Measurements from ENCODE around the gene SAA1. TPM values are rescaled to one million over a fixed set of nuclear protein-coding genes. Genes with fewer than 3 reads are reported as not detected.
"Not testable (repeated sequence)": the region's sequence is repeated elsewhere in the genome, so short reads cannot be mapped to it uniquely, and the experiment has no call there.

Gene SAA1
- total and polyA plus RNA-seq, 9 of the 15 experiments (the other 6 are each of a cell fraction or from before 2014, with no cell fraction given), result 6.3 TPM; not detected in 8

- in situ Hi-C loops (cut with MboI) (loop anchor here (10.0 kb wide), 1 partner anchor 488 kb away; no protein-coding TSS in a partner anchor), intact Hi-C loops (cut with micrococcal nuclease) (loop anchor here (10.0 kb wide), 1 partner anchor 488 kb away; no protein-coding TSS in a partner anchor)
- BruUV-seq (replicated peaks); DNase-seq (ENCODE audit: extremely low read depth in 1 of 4, low spot score in 3 of 4); H3K79me2 ChIP-seq (ENCODE audit: control insufficient read depth, insufficient read depth, low read length); H2AFZ ChIP-seq (ENCODE audit: low read depth, low read length); H3K9me1 ChIP-seq (ENCODE audit: control insufficient read depth, insufficient read depth, low read length); H3K27ac ChIP-seq (ENCODE audit: extremely low read depth, low read depth, low read length); H3K4me3 ChIP-seq; H3K4me1 ChIP-seq (replicated peaks in 1 of 2; ENCODE audit: control insufficient read depth in 2 of 2, insufficient read depth in 2 of 2, low read length in 2 of 2); H3K9ac ChIP-seq (ENCODE audit: insufficient read depth in 1 of 2, low read depth in 2 of 2, low read length in 2 of 2); H3K9me3 ChIP-seq (replicated peaks; ENCODE audit: control insufficient read depth, insufficient read depth, low read depth, low read length); H3K4me2 ChIP-seq (ENCODE audit: insufficient read depth, low read length); H3K36me3 ChIP-seq (ENCODE audit: control insufficient read depth, insufficient read depth, low read length); ATAC-seq; CTCF ChIA-PET (ENCODE audit: low intra/inter-chr PET ratio); POLR2A ChIA-PET; H4K20me1 ChIP-seq (replicated peaks; ENCODE audit: control insufficient read depth, insufficient read depth, low read length); FAIRE-seq: not testable (repeated sequence)
- peaks cover 8 to 11% of the 10 kb centered on the region in 2 experiments; a peak in 3 of 5 replicates for H3K27me3 ChIP-seq (ENCODE audit: control insufficient read depth in 2 of 2, insufficient read depth in 2 of 2, low read length in 2 of 2)
- 2% methylated on average over 9 of the region's 11 CpGs for WGBS (ENCODE audit: insufficient coverage, low coverage, missing lambda C conversion rate)
Measured at GRCh38 chr11:18246379-18247190, 19.5 kb upstream of the SAA1 start.

GRCh38 chr11:18247191-18247581 lies 18.9 kb upstream of the SAA1 start:
- H3K79me2 ChIP-seq (ENCODE audit: control insufficient read depth, insufficient read depth, low read length); H4K20me1 ChIP-seq (replicated peaks; ENCODE audit: control insufficient read depth, insufficient read depth, low read length); H3K9me1 ChIP-seq (ENCODE audit: control insufficient read depth, insufficient read depth, low read length); POLR2A ChIA-PET; BruUV-seq (replicated peaks); H3K27ac ChIP-seq (ENCODE audit: extremely low read depth, low read depth, low read length); H3K36me3 ChIP-seq (ENCODE audit: control insufficient read depth, insufficient read depth, low read length); H3K4me2 ChIP-seq (ENCODE audit: insufficient read depth, low read length); H2AFZ ChIP-seq (ENCODE audit: low read depth, low read length); H3K4me1 ChIP-seq (replicated peaks in 1 of 2; ENCODE audit: control insufficient read depth in 2 of 2, insufficient read depth in 2 of 2, low read length in 2 of 2); CTCF ChIA-PET (ENCODE audit: low intra/inter-chr PET ratio); ATAC-seq; H3K9me3 ChIP-seq (replicated peaks; ENCODE audit: control insufficient read depth, insufficient read depth, low read depth, low read length); DNase-seq (ENCODE audit: extremely low read depth in 1 of 4, low spot score in 3 of 4); H3K9ac ChIP-seq (ENCODE audit: insufficient read depth in 1 of 2, low read depth in 2 of 2, low read length in 2 of 2); H3K4me3 ChIP-seq: not testable (repeated sequence)
- peaks cover 8 to 11% of the 10 kb centered on the region in 2 experiments; a peak in 3 of 5 replicates for H3K27me3 ChIP-seq (ENCODE audit: control insufficient read depth in 2 of 2, insufficient read depth in 2 of 2, low read length in 2 of 2)
- 0% methylated on average over 3 of the region's 6 CpGs for WGBS (ENCODE audit: insufficient coverage, low coverage, missing lambda C conversion rate)
- intact Hi-C loops (cut with micrococcal nuclease), result loop anchor here (10.0 kb wide), 1 partner anchor 488 kb away; no protein-coding TSS in a partner anchor
- peak; percentile 69 for FAIRE-seq
- in situ Hi-C loops (cut with MboI), result loop anchor here (10.0 kb wide), 1 partner anchor 488 kb away; no protein-coding TSS in a partner anchor

Measured in K562 (cell line).